ENCODE measurements around the gene MDFIC. TPM values are rescaled to one million over a fixed set of nuclear protein-coding genes. Genes with fewer than 3 reads are reported as not detected.

The MDFIC gene
- total and polyA plus RNA-seq, 4 donors, result 3.2 to 6.6 (median 5.3) TPM

- TF ChIP-seq, protein P1, sequence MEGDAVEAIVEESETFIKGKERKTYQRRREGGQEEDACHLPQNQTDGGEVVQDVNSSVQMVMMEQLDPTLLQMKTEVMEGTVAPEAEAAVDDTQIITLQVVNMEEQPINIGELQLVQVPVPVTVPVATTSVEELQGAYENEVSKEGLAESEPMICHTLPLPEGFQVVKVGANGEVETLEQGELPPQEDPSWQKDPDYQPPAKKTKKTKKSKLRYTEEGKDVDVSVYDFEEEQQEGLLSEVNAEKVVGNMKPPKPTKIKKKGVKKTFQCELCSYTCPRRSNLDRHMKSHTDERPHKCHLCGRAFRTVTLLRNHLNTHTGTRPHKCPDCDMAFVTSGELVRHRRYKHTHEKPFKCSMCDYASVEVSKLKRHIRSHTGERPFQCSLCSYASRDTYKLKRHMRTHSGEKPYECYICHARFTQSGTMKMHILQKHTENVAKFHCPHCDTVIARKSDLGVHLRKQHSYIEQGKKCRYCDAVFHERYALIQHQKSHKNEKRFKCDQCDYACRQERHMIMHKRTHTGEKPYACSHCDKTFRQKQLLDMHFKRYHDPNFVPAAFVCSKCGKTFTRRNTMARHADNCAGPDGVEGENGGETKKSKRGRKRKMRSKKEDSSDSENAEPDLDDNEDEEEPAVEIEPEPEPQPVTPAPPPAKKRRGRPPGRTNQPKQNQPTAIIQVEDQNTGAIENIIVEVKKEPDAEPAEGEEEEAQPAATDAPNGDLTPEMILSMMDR (IDR thresholded peaks at IDR 0.05; ENCODE audit: low read depth, low read length, missing input control), result no peak
Observed at GRCh38 chr7:115068220-115068619, 146.3 kb downstream of the MDFIC start (continued).

All from liver (tissue), 5 donors.